GM21367 (cell line): ENCODE results near the gene PTPRH.
"Not testable (repeated sequence)": the region's sequence is repeated elsewhere in the genome, so short reads cannot be mapped to it uniquely, and the experiment has no call there.

Experiments used
- ATAC-seq: cut with Tn5 transposase; IDR thresholded peaks from one replicate; pipeline ENCODE4 v1.9.1; 2021; ENCODE audit not compliant: unreplicated experiment

The PTPRH gene

GRCh38 chr19:55161571-55162322, 47.6 kb downstream of the PTPRH start:
- ATAC-seq = no peak

- ATAC-seq = no peak
Observed at GRCh38 chr19:55160986-55161365, 48.3 kb downstream of the PTPRH start.

- ATAC-seq = peak; percentile 55
Observed at GRCh38 chr19:55160128-55160985, 48.9 kb downstream of the PTPRH start.

- no peak for ATAC-seq
Observed at GRCh38 chr19:55158848-55159749, 50.2 kb downstream of the PTPRH start.

- no peak for ATAC-seq
Observed at GRCh38 chr19:55158423-55158822, 50.9 kb downstream of the PTPRH start.

- no peak for ATAC-seq
Observed at GRCh38 chr19:55157064-55157908, 52.0 kb downstream of the PTPRH start, which contains the start of gene TNNI3. TNNI3 (minus strand) TSS chr19:55157732; CDS start chr19:55157589, 143 bp downstream.

GRCh38 chr19:55156202-55157063, 52.9 kb downstream of the PTPRH start:
- ATAC-seq = no peak

GRCh38 chr19:55155784-55156183, 53.5 kb downstream of the PTPRH start:
- ATAC-seq = not testable (repeated sequence)

GRCh38 chr19:55153652-55154264, 55.5 kb downstream of the PTPRH start:
- ATAC-seq = no peak

GRCh38 chr19:55152017-55152416, 57.3 kb downstream of the PTPRH start:
- no peak for ATAC-seq

GRCh38 chr19:55149078-55150003, 60.0 kb downstream of the PTPRH start, which contains the start of gene TNNT1:
TNNT1 (minus strand) TSS chr19:55149206; CDS start chr19:55147157, 2,049 bp downstream.
- no peak for ATAC-seq

GRCh38 chr19:55147545-55148251, 61.6 kb downstream of the PTPRH start:
- no peak for ATAC-seq

- no peak for ATAC-seq
Observed at GRCh38 chr19:55146705-55147273, 62.5 kb downstream of the PTPRH start.

- ATAC-seq = no peak
Observed at GRCh38 chr19:55146078-55146704, 63.1 kb downstream of the PTPRH start.

- no peak for ATAC-seq
Observed at GRCh38 chr19:55145232-55145631, 64.1 kb downstream of the PTPRH start.

GRCh38 chr19:55141696-55142095, 67.6 kb downstream of the PTPRH start:
- ATAC-seq = no peak
